Measurements from ENCODE around the gene GALNT1. TPM values are rescaled to one million over a fixed set of nuclear protein-coding genes. Genes with fewer than 3 reads are reported as not detected.

The GALNT1 gene
- total RNA-seq, 1 donor from 2014 or later: 104 TPM

GRCh38 chr18:35582899-35583558, 1.5 kb downstream of the GALNT1 start:
- no peak for DNase-seq

GRCh38 chr18:35584735-35585134, 3.2 kb downstream of the GALNT1 start:
- no peak for DNase-seq

- no peak for DNase-seq
Observed at GRCh38 chr18:35585608-35586007, 4.1 kb downstream of the GALNT1 start.

- no peak for DNase-seq
Observed at GRCh38 chr18:35588122-35588521, 6.6 kb downstream of the GALNT1 start.

DNA sequence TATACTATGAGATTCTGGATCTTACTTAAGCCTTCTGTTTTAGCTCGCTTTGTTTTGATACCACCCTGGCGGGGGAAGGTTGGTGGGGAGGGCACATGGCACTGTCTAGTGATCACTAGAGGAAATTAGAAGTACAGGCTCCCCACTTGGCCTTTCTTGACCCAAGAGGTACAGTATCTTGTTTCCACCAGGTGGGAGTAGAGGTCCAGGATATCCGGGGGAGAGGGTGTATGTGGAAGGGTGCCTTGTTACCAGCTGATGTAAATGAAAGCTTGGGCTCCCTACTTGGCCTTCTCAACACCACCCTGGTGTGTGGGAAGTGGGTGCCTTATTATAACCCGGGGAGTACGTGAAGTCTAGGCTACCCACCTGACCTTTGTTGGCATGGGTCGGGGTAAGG, 7.5 kb downstream of the GALNT1 start:
- no peak for DNase-seq

- no peak for DNase-seq
Observed at GRCh38 chr18:35589546-35589945, 8.0 kb downstream of the GALNT1 start.

DNA sequence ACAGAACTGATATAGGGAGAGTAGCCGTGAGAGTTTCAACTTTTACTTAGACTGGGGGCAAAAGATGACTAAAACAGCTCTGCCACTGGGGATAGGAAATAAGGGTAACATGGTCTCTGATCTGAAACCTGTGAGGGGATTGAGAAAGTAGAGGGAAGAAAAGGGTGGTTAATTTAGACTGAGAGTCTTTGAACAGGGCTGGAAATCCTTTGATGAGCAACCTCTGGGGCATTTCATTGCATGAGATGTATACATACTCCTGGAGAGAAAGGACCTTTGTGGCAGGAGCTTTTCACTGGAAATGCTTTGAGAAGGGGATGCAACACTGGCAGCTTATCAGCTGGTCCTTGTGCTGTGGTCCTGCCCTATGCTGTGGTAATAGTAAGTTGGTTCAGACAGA, 9.4 kb downstream of the GALNT1 start:
- no peak for DNase-seq

- DNase-seq: no peak
Observed at GRCh38 chr18:35592298-35592697, 10.8 kb downstream of the GALNT1 start.

- DNase-seq: no peak
Observed at GRCh38 chr18:35593859-35594258, 12.3 kb downstream of the GALNT1 start.

- no peak for DNase-seq
Observed at GRCh38 chr18:35597758-35598157, 16.2 kb downstream of the GALNT1 start.

DNA sequence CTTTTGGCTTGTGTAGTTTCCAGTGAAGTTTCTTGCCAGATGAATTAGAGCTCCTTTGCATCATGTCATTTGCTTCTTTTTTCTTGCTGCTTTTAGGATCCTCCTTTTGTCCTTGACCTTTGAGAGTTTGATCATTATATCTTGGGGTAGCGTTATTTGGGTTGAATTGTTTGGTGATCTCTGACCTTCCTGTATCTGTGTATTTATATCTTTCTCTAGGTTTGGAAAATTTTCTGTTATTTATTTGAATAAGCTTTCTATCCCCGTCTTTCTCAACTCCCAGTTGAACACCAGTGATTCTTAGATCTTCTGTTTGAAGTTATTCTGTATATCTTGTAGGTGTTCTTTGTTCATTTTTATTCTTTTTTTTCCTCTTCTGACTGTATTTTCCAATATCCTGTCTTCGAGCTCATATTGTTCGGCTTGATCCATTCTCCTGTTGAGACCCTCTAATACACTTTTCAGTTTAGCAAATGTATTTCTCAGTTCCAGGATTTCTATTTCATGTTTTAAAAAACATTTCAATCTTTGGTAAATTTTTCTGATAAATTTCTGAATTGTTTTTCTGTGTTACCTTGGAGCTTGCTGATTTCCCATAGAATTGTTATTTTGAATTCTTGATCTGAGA, 20.8 kb downstream of the GALNT1 start:
- no peak for DNase-seq

DNA sequence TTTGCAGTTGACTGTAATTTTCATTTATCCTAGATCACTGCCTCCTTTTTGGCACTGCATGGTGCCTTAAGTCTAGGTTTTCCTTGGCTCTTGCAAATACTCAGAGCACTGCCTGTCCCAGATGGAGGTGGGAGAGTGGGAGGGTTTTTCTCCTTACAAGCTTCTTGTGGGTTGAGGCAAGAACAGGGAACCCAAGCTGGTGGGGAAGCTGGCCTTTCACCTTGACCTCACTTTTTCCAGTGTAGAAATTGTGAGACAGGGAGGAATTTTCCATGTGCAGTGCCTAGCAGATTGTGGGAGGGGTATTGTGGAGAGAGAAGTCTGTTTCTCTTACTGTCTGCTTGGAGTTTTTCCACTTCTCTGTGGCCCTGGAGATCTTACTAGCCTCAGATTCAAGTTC, 21.5 kb downstream of the GALNT1 start:
- no peak for DNase-seq

DNA sequence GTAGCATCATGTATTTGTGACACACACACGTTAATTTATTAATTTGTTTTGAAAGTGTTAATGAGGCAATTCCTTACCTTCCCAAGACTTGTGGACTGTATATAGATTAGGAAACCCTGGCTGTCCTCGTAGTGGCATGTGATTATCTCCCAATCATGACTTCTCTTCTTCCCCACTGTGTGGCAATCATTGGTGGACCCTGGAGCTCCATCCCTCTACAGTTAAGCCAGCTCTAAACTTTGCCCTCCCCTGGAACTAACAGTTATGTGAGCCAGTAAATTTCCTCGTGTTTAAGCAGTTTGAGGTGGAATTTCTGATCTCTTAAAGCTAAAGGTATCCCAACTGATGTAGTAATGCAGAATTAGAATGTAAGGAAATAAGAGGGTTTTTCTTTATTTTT, 22.0 kb downstream of the GALNT1 start:
- no peak for DNase-seq

- no peak for DNase-seq
Observed at GRCh38 chr18:35604369-35604768, 22.8 kb downstream of the GALNT1 start.

GRCh38 chr18:35605686-35606417, 24.3 kb downstream of the GALNT1 start:
- no peak for DNase-seq

DNA sequence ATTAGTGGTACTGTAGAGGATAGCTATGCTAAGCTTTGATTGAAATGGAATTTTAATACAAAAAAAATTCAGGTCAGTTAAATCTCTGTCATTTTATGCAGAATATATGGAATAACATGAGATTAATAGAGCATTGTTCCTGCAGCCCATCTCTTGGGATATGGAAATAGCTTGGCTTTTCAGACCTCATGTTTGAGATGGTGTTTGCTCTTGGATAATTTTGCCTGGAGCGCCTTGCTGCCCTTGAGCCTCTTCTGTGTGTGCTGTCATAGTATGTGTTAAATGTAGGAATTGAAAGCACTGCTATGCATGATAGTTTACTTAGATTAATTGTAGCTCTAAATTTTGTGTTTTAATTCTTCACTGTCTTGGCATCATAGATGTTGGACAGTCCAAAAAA, 27.7 kb downstream of the GALNT1 start:
- no peak for DNase-seq

DNA sequence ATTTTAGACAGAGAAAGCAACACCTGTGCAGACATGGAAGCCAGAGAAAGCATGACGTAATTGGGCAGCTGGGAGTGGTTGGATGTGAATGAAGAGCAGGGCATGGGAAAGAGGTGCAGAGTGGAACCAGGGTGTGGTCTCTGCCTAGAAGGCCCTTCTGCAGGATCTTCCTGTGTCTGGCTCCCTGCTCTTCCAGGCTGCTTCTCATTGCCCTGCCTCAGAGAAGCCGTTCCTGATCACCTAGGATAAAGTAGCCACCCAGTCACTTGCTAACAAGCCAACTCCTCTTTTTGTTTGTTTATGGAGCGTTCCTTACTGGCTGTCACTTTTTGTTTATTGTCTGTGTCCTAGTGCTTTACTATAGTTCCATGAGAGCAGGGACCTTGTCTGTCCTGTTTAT, 28.5 kb downstream of the GALNT1 start:
- DNase-seq: peak; percentile 34

- DNase-seq: peak; percentile 32
Observed at GRCh38 chr18:35610724-35611123, 29.2 kb downstream of the GALNT1 start.

DNA sequence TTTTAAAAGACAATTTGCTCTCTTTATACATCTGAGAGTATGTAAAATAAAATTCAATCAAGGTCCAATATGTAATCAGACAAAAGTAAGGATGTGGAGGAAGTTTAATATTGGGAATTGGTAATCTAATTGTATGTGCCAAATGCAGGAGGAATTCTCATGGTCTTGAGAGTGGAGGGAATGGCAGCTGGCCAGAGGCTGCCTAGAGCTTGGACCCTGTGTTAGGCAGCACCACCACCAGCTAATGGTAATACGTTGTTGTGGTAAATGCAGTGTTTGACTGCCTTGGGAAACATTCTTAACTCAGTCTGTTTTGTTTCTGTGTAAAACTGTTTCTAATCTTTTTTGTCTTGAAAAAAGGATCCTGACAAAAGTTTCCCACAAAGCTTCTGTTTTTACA, 30.0 kb downstream of the GALNT1 start:
- DNase-seq: peak; percentile 28

- no peak for DNase-seq
Observed at GRCh38 chr18:35616074-35616473, 34.5 kb downstream of the GALNT1 start.

- DNase-seq: peak; percentile 31
Observed at GRCh38 chr18:35616664-35617423, 35.3 kb downstream of the GALNT1 start.

DNA sequence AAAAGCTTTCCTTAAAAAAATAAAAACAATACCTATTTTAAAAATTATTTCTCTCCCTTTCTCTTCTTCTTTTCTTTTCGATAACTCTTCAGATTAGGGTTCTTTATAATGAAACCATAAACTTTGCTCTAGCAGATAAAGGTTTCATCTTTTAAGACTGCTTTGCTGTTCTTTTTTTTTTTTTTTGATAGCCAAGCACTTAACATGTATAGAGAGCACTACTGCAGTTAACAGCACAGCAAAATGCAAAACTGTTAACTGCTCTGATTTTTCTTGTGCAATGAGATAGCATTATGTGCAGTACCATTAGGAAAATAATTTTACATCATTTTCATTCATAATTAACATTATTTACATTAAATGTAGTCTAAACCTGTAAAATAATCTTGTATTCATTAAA, 36.3 kb downstream of the GALNT1 start:
- DNase-seq: no peak

DNA sequence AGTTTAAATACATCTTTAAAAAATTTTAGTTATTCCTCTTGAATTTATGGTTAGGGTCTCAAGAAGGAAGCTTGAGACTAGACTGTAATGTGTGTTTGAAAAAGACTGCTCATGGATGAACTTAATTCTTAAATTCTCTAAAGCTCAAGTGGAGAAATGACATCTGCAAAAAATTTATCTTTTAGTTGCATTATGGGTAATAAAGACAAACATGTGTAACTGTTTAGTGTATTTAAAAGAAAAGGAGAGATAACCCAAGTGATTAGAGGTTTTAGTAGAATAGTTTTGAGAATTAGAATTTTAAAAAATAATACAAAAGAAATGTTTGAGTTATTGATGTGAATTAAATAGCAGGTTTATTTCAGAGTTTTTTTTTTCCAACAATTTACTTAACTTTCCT, 36.7 kb downstream of the GALNT1 start:
- DNase-seq: no peak

Data from tongue (tissue), 2 donors.